ENCODE results near the gene SMTN. TPM values are rescaled to one million over a fixed set of nuclear protein-coding genes. Genes with fewer than 3 reads are reported as not detected.

SMTN gene
- total RNA-seq, 1 experiment from 2014 or later = 145 TPM

DNA sequence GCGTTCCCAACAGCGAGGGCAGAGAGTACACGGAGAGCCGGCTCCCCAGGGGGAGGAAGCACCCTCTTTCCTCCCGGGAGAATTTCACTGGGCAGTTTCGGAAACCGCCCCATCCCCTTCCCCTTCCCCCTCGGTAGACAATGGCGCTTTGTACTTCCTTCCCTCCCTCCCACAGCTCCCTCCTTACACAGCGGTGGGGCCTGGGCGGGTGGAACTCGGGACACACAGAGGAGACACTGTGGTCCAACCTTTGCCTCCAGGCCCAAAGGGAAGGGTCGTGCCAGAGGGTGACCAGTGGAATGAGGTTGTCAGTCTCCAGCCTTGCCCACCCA lies 4.3 kb downstream of the SMTN start:
- BruUV-seq (replicated peaks) = no TSS peak
- Histone ChIP-seq H3K27me3 (ENCODE audit: low read length) (no peaks in the 10 kb centered on the region), H4K20me1 (ENCODE audit: low read length) (peaks cover 17% of the 10 kb centered on the region; the same call in 1 of the 2 replicates), H3K9me2 (replicated peaks; ENCODE audit: low read length) (no peaks in the 10 kb centered on the region), H3K4me1 (ENCODE audit: insufficient read depth, low read length) (peaks cover 32% of the 10 kb centered on the region), H3K27ac (ENCODE audit: low read length) (no peak overlapping the region), H3F3A (ENCODE audit: low read length, unreplicated experiment) (no peaks in the 10 kb centered on the region), H3K36me3 (ENCODE audit: low read depth, low read length) (peaks cover 25% of the 10 kb centered on the region), H3K4me3 (ENCODE audit: low read length) (no peak overlapping the region), H3K9ac (ENCODE audit: low read length) (no peak overlapping the region), H2AFZ (ENCODE audit: low read length) (no peak overlapping the region), H3K79me2 (ENCODE audit: low read length) (peaks cover 58% of the 10 kb centered on the region), H3K4me2 (ENCODE audit: low read length) (no peak overlapping the region), H3K9me3 (ENCODE audit: low read length) (no peaks in the 10 kb centered on the region)
- no peak for DNase-seq
- no peak for ATAC-seq
- ChIA-PET POLR2A (ENCODE audit: unreplicated experiment) (no interaction called here), CTCF (interaction anchor here (0.7 kb wide), 1 partner anchor 17 kb away, joined by 4 read pairs; no protein-coding TSS in a partner anchor)
- TF ChIP-seq EZH2phosphoT487 (IDR thresholded peaks at IDR 0.05; ENCODE audit: borderline replicate concordance, low read length) = no peak
- TF ChIP-seq, protein P1, sequence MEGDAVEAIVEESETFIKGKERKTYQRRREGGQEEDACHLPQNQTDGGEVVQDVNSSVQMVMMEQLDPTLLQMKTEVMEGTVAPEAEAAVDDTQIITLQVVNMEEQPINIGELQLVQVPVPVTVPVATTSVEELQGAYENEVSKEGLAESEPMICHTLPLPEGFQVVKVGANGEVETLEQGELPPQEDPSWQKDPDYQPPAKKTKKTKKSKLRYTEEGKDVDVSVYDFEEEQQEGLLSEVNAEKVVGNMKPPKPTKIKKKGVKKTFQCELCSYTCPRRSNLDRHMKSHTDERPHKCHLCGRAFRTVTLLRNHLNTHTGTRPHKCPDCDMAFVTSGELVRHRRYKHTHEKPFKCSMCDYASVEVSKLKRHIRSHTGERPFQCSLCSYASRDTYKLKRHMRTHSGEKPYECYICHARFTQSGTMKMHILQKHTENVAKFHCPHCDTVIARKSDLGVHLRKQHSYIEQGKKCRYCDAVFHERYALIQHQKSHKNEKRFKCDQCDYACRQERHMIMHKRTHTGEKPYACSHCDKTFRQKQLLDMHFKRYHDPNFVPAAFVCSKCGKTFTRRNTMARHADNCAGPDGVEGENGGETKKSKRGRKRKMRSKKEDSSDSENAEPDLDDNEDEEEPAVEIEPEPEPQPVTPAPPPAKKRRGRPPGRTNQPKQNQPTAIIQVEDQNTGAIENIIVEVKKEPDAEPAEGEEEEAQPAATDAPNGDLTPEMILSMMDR (conservative IDR thresholded peaks at IDR 0.05; ENCODE audit: low read depth, low read length) = no peak
- no peak for TF ChIP-seq EZH2 (IDR thresholded peaks at IDR 0.05; ENCODE audit: low read length, unreplicated experiment)
- intact Hi-C loops (cut with micrococcal nuclease) = loop anchor here (2.0 kb wide), 1 partner anchor 137 kb away; no protein-coding TSS in a partner anchor

DNA sequence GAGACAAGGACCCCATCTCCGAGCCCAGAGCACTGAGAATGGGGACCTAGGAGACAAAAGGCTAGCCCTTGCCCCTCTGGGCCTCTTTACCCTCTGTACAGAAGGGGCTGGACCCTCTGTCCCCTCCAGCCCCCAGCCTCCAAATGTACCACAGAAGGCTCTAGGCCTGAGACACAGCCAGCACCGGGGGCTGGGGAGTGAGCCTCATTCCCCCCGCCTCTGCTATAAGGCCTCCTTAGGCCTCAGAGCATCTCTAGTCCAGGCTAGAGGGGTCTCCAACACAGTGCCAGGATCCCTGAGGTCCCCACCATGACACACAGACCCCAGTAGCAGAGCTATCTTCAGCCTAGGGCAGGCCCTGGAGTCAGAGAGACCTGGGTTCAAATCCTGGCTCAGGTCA lies 4.8 kb downstream of the SMTN start:
- ATAC-seq (no peak), DNase-seq (no peak)
- peaks cover 17% of the 10 kb centered on the region; the same call in 1 of the 2 replicates for H4K20me1 ChIP-seq (ENCODE audit: low read length)
- BruUV-seq (replicated peaks) = no TSS peak
- CTCF ChIA-PET = no interaction called here
- H3K9me2 ChIP-seq (replicated peaks; ENCODE audit: low read length) = no peaks in the 10 kb centered on the region
- H3F3A ChIP-seq (ENCODE audit: low read length, unreplicated experiment) = no peaks in the 10 kb centered on the region
- no peak overlapping the region for H2AFZ ChIP-seq (ENCODE audit: low read length)
- H3K4me1 ChIP-seq (ENCODE audit: insufficient read depth, low read length) = peaks cover 30% of the 10 kb centered on the region
- no peak overlapping the region for H3K4me2 ChIP-seq (ENCODE audit: low read length)
- TF ChIP-seq EZH2 (IDR thresholded peaks at IDR 0.05; ENCODE audit: low read length, unreplicated experiment) (no peak), EZH2phosphoT487 (IDR thresholded peaks at IDR 0.05; ENCODE audit: borderline replicate concordance, low read length) (no peak)
- TF ChIP-seq, protein P1 (conservative IDR thresholded peaks at IDR 0.05; ENCODE audit: low read depth, low read length) = no peak
- no peaks in the 10 kb centered on the region for H3K27me3 ChIP-seq (ENCODE audit: low read length)
- H3K9me3 ChIP-seq (ENCODE audit: low read length) = no peaks in the 10 kb centered on the region
- H3K36me3 ChIP-seq (ENCODE audit: low read depth, low read length) = peaks cover 25% of the 10 kb centered on the region
- H3K27ac ChIP-seq (ENCODE audit: low read length) = no peak overlapping the region
- H3K79me2 ChIP-seq (ENCODE audit: low read length) = peaks cover 58% of the 10 kb centered on the region
- no peak overlapping the region for H3K9ac ChIP-seq (ENCODE audit: low read length)
- POLR2A ChIA-PET (ENCODE audit: unreplicated experiment) = no interaction called here
- intact Hi-C loops (cut with micrococcal nuclease) = loop anchor here (2.0 kb wide), 1 partner anchor 137 kb away; no protein-coding TSS in a partner anchor
- no peak overlapping the region for H3K4me3 ChIP-seq (ENCODE audit: low read length)

DNA sequence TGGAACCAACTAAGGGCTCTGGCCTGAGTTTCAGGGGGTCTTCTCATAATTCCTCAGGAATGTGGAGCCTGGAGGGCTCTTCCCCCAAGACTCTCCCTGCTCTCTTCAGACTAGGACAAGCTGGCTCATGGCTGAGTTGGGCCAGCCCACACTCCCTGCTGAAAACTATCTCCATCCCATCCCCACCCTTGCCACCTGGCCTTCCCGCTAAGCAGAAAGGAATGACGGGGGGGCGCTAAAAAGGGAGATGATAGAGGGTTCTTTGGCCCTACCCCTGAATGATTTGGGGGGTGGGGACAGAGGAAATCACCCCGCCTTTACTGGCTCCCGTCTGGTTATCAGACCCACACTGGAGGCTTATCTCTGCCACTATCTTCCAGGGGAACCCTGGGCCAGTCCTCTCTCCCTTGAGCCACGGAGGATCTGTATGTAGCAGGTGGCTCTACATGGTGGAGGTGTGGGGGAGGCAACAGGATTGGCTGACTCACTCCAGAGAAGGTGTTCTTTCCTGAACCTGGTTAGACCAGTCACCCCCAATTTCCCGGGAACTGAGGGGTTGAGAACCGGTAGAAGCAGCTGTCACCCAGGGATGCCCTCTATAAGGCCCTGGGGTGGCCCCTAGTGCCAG lies 5.7 kb downstream of the SMTN start:
- no peaks in the 10 kb centered on the region for H3K27me3 ChIP-seq (ENCODE audit: low read length)
- no peak for ATAC-seq
- no peak overlapping the region for H2AFZ ChIP-seq (ENCODE audit: low read length)
- H3K79me2 ChIP-seq (ENCODE audit: low read length) = peaks cover 51% of the 10 kb centered on the region
- intact Hi-C loops (cut with micrococcal nuclease) = no loop called here
- H3K27ac ChIP-seq (ENCODE audit: low read length) = no peak overlapping the region
- H3K4me1 ChIP-seq (ENCODE audit: insufficient read depth, low read length) = peaks cover 30% of the 10 kb centered on the region
- TF ChIP-seq, protein P1 (conservative IDR thresholded peaks at IDR 0.05; ENCODE audit: low read depth, low read length) = no peak
- TF ChIP-seq EZH2phosphoT487 (IDR thresholded peaks at IDR 0.05; ENCODE audit: borderline replicate concordance, low read length) (no peak), EZH2 (IDR thresholded peaks at IDR 0.05; ENCODE audit: low read length, unreplicated experiment) (no peak)
- no peaks in the 10 kb centered on the region for H3K9me3 ChIP-seq (ENCODE audit: low read length)
- H3K36me3 ChIP-seq (ENCODE audit: low read depth, low read length) = peaks cover 28% of the 10 kb centered on the region
- CTCF ChIA-PET = no interaction called here
- no peak overlapping the region for H3K4me3 ChIP-seq (ENCODE audit: low read length)
- H3F3A ChIP-seq (ENCODE audit: low read length, unreplicated experiment) = no peaks in the 10 kb centered on the region
- no peak overlapping the region for H3K4me2 ChIP-seq (ENCODE audit: low read length)
- DNase-seq = no peak
- no peak overlapping the region for H3K9ac ChIP-seq (ENCODE audit: low read length)
- POLR2A ChIA-PET (ENCODE audit: unreplicated experiment) = no interaction called here
- no TSS peak for BruUV-seq (replicated peaks)
- peaks cover 17% of the 10 kb centered on the region; the same call in 1 of the 2 replicates for H4K20me1 ChIP-seq (ENCODE audit: low read length)
- H3K9me2 ChIP-seq (replicated peaks; ENCODE audit: low read length) = no peaks in the 10 kb centered on the region

Data from PC-3 (cell line).